Adipocyte (in vitro differentiated cells): ENCODE data around the gene GABPA.
"Not testable (repeated sequence)": the region's sequence is repeated elsewhere in the genome, so short reads cannot be mapped to it uniquely, and the experiment has no call there.

Experiments used
- DNase-seq: peaks from one replicate; pipeline ENCODE4 v3.0.0-alpha.2; 2015; ENCODE audit warnings: low read depth
- H3K27me3 ChIP-seq: replicated peaks from 2 replicates; pipeline ENCODE4 v1.7.0; 2013; ENCODE audit warnings: mild to moderate bottlenecking, low read length, moderate library complexity; ENCODE audit not compliant: control insufficient read depth, insufficient read depth
- H3K36me3 ChIP-seq: 2 replicates; pipeline ENCODE4 v1.7.0; 2013; ENCODE audit warnings: low read length, mild to moderate bottlenecking, moderate library complexity; ENCODE audit not compliant: control insufficient read depth, insufficient read depth, severe bottlenecking
- H3K4me1 ChIP-seq: 2 replicates; pipeline ENCODE4 v1.7.0; 2013; ENCODE audit warnings: mild to moderate bottlenecking, low read length, moderate library complexity; ENCODE audit not compliant: control insufficient read depth, insufficient read depth
- H3K4me3 ChIP-seq: 2 replicates; pipeline ENCODE4 v1.7.0; 2013; ENCODE audit warnings: mild to moderate bottlenecking, low read length, moderate library complexity
- H3K9ac ChIP-seq: 2 replicates; pipeline ENCODE4 v1.7.0; 2013; ENCODE audit warnings: mild to moderate bottlenecking, low read length, moderate library complexity
- H3K9me3 ChIP-seq: 2 replicates; pipeline ENCODE4 v1.7.0; 2013; ENCODE audit warnings: mild to moderate bottlenecking, low read length, moderate library complexity; ENCODE audit not compliant: control insufficient read depth

GABPA gene

GRCh38 chr21:25714066-25714465, 20.7 kb upstream of the GABPA start:
- not testable (repeated sequence) for H3K4me1 ChIP-seq, H3K27me3 ChIP-seq, H3K9ac ChIP-seq, H3K4me3 ChIP-seq, H3K9me3 ChIP-seq, DNase-seq
- H3K36me3 ChIP-seq = peaks cover 26% of the 10 kb centered on the region

DNA sequence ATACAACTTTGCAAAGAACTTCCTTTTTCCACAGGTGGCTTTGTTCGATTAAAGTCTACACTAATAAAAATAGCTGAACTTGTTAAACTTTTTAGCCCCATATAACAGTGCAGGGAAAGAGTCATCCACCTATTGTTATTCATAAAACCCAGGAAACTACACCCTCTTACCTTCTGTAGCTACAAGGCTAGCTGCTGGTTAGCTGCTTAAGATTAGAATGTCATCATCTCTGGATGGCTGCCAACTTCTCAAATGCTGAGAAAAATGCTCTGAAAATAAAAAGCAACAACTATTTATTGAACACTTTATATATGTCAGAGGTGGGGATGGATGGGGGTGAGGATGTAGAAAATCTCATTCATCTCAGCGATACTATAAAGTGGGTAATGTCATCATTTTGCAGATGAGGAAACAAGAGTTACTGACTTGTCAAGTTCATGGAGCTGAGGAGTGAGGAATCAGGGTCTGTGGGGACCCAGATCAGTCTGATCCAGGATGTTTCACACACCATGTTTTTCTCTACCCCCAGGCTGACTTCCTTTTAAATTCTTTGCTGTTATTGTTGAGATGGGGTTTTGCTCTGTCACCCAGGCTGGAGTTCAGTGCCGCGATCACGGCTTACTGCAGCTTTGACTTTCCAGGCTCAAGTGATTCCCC, 17.2 kb upstream of the GABPA start:
- peaks cover 47% of the 10 kb centered on the region for H3K36me3 ChIP-seq
- H3K9ac ChIP-seq = no peak overlapping the region
- no peaks in the 10 kb centered on the region for H3K9me3 ChIP-seq
- H3K4me3 ChIP-seq = no peak overlapping the region
- peak; percentile 65 for DNase-seq
- H3K4me1 ChIP-seq = no peaks in the 10 kb centered on the region
- H3K27me3 ChIP-seq = no peaks in the 10 kb centered on the region

- H3K27me3 ChIP-seq = no peaks in the 10 kb centered on the region
- no peak for DNase-seq
- H3K9ac ChIP-seq = no peak overlapping the region
- H3K4me3 ChIP-seq = no peak overlapping the region
- no peaks in the 10 kb centered on the region for H3K4me1 ChIP-seq
- peaks cover 68% of the 10 kb centered on the region for H3K36me3 ChIP-seq
- no peaks in the 10 kb centered on the region for H3K9me3 ChIP-seq
These were observed 12.8 kb upstream of the GABPA start for GRCh38 chr21:25721987-25722386.

GRCh38 chr21:25722631-25723030, 12.1 kb upstream of the GABPA start:
- Histone ChIP-seq H3K4me3 (no peak overlapping the region), H3K4me1 (no peaks in the 10 kb centered on the region), H3K9me3 (no peaks in the 10 kb centered on the region), H3K9ac (no peak overlapping the region), H3K27me3 (no peaks in the 10 kb centered on the region), H3K36me3 (peaks cover 71% of the 10 kb centered on the region)
- DNase-seq = no peak

DNA sequence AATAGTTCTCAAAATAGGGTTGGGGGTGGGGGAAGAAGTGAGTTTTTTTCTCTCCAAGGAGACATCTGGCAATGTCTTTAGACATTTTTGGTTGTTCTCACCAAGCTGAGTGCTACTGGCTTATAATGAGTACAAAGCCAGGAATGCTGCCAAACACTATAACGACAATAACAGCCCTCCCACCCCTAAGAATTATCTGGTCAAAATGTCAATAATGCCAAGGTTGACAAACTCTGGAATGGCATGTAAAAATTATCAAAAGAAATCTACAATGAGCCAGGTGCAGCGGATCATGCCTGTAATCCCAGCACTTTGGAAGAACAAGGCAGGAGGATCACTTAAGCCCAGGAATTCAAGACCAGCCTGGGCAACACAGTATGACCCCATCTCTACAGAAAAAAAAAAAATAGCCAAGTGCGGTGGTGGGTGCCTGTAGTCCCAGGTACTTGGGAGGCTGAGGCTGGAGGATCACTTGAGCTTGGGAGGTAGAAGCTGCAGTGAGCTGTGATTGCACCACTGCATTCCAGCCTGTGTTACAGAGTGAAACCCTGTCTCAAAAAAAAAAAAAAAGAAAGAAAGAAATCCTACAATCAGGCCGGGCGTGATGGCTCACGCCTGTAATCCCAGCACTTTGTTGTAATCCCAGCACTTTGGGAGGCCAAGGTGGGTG, 2.5 kb upstream of the GABPA start:
- no peak overlapping the region for H3K9ac ChIP-seq
- H3K4me1 ChIP-seq = peaks cover 44% of the 10 kb centered on the region
- DNase-seq = no peak
- no peaks in the 10 kb centered on the region for H3K27me3 ChIP-seq
- no peaks in the 10 kb centered on the region for H3K9me3 ChIP-seq
- H3K4me3 ChIP-seq = peak overlapping the region; percentile 34
- H3K36me3 ChIP-seq = peaks cover 31% of the 10 kb centered on the region

GRCh38 chr21:25733859-25734653, 716 bp upstream of the GABPA start:
- Histone ChIP-seq H3K4me3 (peak overlapping the region; percentile 98), H3K36me3 (peaks cover 13% of the 10 kb centered on the region), H3K4me1 (peaks cover 44% of the 10 kb centered on the region), H3K9me3 (no peaks in the 10 kb centered on the region), H3K27me3 (no peaks in the 10 kb centered on the region), H3K9ac (peak overlapping the region; percentile 97)
- DNase-seq = peak; percentile 63

DNA sequence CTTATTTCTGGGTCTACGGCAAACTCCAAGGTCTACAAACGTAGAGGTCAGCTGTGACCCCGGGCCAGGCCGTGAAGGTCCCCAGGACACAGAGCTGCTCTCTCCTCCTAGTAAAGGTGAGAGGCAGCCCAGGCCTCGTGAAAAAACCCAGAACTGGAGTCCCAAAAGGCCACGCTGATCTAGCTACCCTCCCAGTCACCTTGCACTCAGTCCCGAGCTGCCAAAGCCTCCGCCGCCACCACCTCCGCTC, 193 bp upstream of the GABPA start:
- Histone ChIP-seq H3K9ac (peak overlapping the region; percentile 97), H3K27me3 (no peaks in the 10 kb centered on the region), H3K4me3 (peak overlapping the region; percentile 98), H3K4me1 (peaks cover 44% of the 10 kb centered on the region), H3K36me3 (peaks cover 8% of the 10 kb centered on the region), H3K9me3 (no peaks in the 10 kb centered on the region)
- DNase-seq = no peak

- Histone ChIP-seq H3K27me3 (no peaks in the 10 kb centered on the region), H3K36me3 (peaks cover 6% of the 10 kb centered on the region), H3K4me1 (peaks cover 39% of the 10 kb centered on the region), H3K4me3 (peak overlapping the region; percentile 98), H3K9me3 (no peaks in the 10 kb centered on the region), H3K9ac (peak overlapping the region; percentile 97)
- peak; percentile 96 for DNase-seq
These were observed 1.1 kb downstream of the GABPA start for GRCh38 chr21:25735646-25736597.

GRCh38 chr21:25737421-25737820, 2.6 kb downstream of the GABPA start:
- Histone ChIP-seq H3K4me1 (peaks cover 24% of the 10 kb centered on the region), H3K9me3 (no peaks in the 10 kb centered on the region), H3K27me3 (no peaks in the 10 kb centered on the region), H3K36me3 (peaks cover 9% of the 10 kb centered on the region), H3K4me3 (no peak overlapping the region), H3K9ac (peak overlapping the region; percentile 97)
- no peak for DNase-seq

GRCh38 chr21:25742900-25743299, 8.1 kb downstream of the GABPA start:
- Histone ChIP-seq H3K9ac (no peak overlapping the region), H3K4me3 (no peak overlapping the region), H3K4me1 (no peaks in the 10 kb centered on the region), H3K27me3 (no peaks in the 10 kb centered on the region), H3K9me3 (no peaks in the 10 kb centered on the region), H3K36me3 (peaks cover 31% of the 10 kb centered on the region)
- DNase-seq = no peak

DNA sequence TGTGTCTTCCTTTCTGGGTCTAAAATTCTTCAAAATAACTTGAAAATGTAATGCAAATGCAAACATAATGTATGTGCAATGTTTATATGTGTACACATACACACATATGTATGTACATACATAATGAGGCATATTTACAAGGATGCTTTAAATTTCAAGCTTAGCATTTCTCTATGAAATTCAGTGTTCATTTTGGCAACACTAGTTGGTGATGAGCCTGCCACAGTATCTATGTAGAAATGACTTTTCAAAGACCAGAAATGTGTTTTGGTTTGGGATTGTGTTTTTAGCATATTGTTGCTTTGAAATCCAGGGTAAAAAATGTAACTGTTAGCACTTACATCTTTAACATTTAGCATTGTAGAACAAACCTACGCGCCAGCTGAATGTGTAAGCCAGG, 10.1 kb downstream of the GABPA start:
- no peak for DNase-seq
- H3K36me3 ChIP-seq = peaks cover 42% of the 10 kb centered on the region
- H3K9ac ChIP-seq = no peak overlapping the region
- no peaks in the 10 kb centered on the region for H3K27me3 ChIP-seq
- H3K9me3 ChIP-seq = no peaks in the 10 kb centered on the region
- H3K4me3 ChIP-seq = no peak overlapping the region
- H3K4me1 ChIP-seq = no peaks in the 10 kb centered on the region
